ENCODE measurements around the gene EP400.

EP400 gene, protein sequence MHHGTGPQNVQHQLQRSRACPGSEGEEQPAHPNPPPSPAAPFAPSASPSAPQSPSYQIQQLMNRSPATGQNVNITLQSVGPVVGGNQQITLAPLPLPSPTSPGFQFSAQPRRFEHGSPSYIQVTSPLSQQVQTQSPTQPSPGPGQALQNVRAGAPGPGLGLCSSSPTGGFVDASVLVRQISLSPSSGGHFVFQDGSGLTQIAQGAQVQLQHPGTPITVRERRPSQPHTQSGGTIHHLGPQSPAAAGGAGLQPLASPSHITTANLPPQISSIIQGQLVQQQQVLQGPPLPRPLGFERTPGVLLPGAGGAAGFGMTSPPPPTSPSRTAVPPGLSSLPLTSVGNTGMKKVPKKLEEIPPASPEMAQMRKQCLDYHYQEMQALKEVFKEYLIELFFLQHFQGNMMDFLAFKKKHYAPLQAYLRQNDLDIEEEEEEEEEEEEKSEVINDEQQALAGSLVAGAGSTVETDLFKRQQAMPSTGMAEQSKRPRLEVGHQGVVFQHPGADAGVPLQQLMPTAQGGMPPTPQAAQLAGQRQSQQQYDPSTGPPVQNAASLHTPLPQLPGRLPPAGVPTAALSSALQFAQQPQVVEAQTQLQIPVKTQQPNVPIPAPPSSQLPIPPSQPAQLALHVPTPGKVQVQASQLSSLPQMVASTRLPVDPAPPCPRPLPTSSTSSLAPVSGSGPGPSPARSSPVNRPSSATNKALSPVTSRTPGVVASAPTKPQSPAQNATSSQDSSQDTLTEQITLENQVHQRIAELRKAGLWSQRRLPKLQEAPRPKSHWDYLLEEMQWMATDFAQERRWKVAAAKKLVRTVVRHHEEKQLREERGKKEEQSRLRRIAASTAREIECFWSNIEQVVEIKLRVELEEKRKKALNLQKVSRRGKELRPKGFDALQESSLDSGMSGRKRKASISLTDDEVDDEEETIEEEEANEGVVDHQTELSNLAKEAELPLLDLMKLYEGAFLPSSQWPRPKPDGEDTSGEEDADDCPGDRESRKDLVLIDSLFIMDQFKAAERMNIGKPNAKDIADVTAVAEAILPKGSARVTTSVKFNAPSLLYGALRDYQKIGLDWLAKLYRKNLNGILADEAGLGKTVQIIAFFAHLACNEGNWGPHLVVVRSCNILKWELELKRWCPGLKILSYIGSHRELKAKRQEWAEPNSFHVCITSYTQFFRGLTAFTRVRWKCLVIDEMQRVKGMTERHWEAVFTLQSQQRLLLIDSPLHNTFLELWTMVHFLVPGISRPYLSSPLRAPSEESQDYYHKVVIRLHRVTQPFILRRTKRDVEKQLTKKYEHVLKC (N-terminal part only)

GRCh38 chr12:131949431-131950181 lies at the start of gene EP400:
EP400 (plus strand) TSS chr12:131949942; CDS start chr12:131960620, 10,678 bp downstream.
- DNase-seq (ENCODE audit: low spot score), result peak; percentile 97

- no peak for DNase-seq (ENCODE audit: low spot score)
These were observed 49.3 kb upstream of the EP400 start for GRCh38 chr12:131900397-131900796.

GRCh38 chr12:131901431-131902331 lies 48.1 kb upstream of the EP400 start:
- DNase-seq (ENCODE audit: low spot score), result no peak

DNA sequence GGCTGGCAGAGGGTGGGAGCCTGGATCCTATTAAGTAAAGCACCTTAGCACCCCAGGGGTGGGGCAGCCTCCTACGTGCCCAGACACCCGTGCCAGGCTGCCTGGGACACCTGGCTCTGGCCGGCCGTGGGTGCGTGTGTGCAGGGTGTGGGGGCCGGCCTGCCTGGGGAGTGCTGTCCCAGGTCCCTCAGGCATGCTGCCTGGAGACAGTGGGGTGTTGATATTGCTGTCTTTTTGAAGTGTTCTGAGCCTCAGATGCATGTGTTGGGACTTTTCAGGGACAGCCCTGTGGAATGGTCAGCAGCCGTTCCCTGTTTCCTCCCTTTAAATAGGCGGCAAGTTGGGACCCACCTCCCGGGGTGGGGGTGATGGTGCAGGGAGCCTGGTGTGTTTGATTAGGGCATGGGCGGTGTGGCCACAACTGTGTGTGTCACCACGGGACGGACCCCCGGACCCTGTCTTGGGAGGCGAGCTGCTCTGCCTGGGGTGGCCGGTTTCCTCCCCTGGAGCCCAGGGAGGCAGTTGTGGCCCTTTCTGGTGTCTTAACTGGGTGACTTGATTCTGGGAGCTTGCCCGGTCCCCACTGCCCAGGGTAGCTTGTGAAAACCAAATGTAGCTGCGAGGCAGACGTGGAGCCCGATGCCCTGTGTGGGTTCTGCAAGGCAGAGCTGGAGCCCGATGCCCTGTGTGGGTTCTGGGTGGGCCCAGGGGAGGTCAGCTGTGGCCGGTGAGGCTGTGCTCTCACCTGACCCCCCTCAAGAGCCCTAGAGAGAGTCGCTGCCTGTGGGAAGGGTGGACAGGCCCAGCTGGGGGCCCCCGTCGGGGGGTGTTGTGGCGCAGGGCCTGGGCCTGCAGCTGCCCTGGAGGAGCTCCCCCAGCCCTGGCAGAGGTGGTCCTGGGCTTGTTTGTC lies 47.2 kb upstream of the EP400 start:
- DNase-seq (ENCODE audit: low spot score), result no peak

- DNase-seq (ENCODE audit: low spot score), result no peak
These were observed 46.2 kb upstream of the EP400 start for GRCh38 chr12:131903270-131904255.

DNA sequence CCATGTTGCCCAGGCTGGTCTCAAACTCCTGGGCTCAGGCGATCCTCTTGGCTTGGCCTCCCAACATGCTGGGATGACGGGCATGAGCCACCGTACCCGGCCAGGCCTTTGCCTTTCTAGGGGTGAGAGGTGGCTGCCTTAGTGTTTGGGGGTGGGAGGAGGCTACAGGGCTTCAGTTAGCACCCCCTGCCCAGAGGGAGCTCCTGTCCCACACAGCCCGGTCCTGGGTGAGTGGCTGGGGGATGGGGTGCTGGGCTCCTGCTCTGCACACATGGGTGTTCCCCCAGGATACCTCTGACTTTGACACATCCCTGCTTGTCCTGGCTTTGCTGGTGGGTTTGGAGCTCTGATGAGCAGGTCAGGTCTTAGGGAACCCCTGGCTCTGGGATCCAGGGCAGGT lies 45.4 kb upstream of the EP400 start:
- no peak for DNase-seq (ENCODE audit: low spot score)

DNA sequence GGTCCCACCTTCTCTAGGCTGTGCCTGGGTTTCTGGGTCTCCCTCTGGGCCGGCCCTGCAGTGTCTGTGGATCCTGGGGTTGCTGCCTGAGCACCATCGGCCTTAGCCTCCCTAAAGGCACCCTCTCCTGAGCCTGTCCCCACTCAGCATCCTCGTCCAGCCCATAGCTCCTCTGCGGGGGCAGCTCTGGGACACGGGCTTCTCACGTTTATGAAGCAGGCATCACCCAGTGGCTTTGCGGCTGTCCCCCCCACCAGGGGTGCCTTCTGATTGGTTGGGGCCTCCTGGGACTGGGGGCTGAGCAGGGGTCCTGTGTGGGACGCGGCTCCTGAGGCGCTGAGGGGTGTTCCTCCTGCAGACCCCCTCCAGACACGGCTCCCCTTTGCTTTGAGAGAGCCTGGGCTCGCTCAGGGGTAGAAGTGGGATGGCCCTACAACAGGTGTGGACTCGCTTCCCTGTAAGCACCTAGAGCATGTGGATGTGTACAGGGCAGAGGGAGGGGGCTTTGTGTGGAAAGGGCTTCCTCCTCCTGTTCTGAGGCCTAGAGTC lies 44.6 kb upstream of the EP400 start:
- no peak for DNase-seq (ENCODE audit: low spot score)

- no peak for DNase-seq (ENCODE audit: low spot score)
These were observed 44.1 kb upstream of the EP400 start for GRCh38 chr12:131905630-131906091.

DNA sequence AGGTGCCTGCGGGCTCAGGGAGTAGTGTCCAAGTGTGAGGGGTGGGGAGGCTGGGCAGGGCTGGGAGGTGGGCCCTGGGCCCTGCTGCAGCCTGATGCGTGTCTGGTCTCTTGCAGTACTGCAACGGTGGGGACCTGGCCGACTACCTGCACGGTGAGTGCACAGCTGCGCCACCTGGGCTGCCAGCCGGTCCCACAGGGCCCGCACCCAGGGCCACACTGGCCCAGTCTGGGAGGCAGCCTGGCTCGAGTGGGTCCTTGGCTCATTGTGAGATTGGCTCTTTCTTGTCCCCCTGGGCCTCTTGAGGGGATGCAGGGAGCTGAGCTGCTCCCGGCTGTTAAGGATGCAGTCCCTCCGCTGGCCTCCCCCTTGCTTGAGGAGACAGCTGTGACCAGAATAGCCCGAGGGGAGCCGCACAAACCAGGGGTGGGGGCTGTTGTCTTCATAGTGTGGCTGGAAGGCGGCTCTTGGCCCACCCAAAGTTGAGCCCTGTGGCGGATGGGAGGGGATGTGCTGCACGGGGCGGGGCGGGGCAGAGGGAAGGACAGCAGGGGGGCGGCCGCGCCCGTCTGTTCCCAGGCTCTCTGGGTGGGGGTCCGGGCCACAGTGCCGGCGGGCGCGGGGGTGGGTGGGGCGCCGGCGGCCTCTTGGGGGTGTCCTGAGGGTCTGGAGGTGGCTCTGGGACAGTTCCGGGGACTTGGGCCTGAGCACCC lies 42.2 kb upstream of the EP400 start:
- no peak for DNase-seq (ENCODE audit: low spot score)

DNA sequence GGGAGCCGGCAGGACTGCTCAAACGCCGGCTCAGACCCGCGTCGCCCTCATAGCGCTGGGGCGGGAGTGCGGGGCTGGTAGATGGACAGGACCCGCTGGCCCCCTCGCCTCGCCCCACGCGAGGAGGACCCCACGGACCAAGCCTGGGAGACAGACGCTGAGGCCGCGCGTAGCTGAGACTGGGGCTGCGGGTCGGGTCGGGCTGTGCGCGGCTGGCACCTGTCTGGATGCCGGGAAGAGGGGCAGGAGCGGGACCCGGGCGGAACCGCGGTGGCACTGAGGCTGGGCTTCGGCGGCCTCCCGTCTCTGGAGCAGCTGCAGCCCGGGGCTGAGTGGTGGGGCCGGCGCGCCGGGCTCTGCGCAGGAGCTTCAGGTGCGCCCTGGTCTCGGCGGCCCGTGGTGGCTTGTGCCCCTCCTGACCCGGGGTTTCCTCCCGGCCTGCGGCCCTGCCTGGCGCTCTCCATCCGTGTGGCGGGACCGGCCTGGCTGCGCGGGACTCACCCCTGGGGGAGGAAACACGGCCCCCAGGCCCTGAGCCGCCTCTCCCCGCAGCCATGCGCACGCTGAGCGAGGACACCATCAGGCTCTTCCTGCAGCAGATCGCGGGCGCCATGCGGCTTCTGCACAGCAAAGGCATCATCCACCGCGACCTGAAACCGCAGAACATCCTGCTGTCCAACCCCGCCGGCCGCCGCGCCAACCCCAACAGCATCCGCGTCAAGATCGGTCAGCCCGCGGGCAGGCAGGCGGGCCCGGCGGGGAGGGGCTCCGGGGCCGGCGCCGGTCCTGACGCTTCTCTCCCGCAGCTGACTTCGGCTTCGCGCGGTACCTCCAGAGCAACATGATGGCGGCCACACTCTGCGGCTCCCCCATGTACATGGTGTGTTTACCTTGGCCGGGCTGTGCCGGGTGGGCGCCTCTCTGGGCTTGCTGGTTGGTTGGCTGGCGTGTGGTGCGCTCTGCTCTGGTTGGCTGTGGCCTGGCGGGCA lies 41.4 kb upstream of the EP400 start:
- DNase-seq (ENCODE audit: low spot score), result no peak

- peak; percentile 59 for DNase-seq (ENCODE audit: low spot score)
These were observed 40.5 kb upstream of the EP400 start for GRCh38 chr12:131909081-131909751.

- DNase-seq (ENCODE audit: low spot score), result no peak
These were observed 40.0 kb upstream of the EP400 start for GRCh38 chr12:131909752-131910219.

DNA sequence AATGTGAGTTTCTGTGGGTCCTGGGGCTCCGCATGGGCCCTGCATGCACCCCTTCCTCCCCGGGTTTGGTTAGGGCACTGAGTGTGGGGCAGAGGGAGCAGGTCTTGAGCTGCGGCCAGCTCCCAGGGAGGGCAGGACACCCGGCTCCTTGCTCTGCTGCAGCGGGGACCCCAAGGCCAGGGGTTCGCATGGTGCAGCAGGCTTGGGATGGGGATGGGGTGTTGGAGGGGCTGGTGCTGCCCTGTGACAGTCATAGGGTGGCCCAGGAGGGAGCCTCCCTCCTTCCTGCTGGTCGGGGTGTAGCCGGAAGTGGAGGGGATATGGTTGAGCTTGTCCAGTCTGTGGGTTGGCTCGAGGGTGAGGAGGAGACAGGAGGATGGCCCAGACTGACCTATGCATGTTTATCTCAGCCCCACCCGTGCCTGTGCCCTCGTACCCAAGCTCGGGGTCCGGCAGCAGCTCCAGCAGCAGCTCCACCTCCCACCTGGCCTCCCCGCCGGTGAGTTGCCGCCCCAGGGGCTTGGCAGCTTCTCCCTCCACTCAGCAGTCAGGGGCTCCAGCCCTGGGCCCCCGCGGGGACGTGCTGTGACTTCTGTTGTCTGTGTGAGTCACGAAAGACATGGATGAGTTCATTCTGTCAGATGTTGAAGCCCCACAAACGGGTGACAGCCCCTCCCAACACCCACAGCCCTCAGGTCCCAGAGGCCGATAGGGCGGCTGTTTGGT lies 39.3 kb upstream of the EP400 start:
- DNase-seq (ENCODE audit: low spot score), result no peak

DNA sequence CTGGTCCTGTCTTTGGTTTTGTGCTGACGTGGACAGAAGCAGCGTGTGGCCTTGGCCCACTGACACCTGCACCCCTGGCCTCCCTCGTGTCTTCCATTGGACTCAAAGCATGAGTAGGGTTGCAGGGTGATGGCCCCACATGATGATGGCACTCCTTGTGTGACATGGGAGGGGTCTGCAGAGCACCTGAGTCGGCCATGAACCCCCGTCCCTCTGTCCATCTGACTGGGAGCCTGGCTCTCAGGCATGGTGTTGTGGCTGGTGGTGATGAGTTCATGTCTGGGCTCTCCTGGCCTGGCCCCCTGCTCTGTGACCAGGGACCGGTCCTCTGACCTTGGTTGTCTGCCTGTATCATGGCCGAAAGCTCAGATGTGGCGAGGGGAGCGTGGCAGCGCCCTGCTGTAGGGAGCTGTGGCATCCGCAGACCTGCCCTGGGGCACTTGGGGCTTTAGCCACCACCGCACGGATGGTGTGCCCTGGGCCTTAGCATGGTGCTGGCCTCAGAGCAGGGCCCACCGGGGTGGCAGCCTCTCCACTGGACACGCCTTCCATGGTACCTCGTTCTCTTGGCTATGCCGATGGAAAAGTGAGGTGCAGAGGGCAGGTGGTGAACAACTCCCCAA lies 38.6 kb upstream of the EP400 start:
- DNase-seq (ENCODE audit: low spot score), result peak; percentile 61
